HEK293 (cell line): Measurements from ENCODE around the gene EXD3.

Experiments used
- CTCF ChIA-PET: fragments of 350-600 bp; formaldehyde crosslinking; extraction: SDS; loops from one replicate; lab custom pipeline; 2021; ENCODE audit warnings: antibody characterized with exemption; lab: Yijun Ruan, JAX
- POLR2A ChIA-PET: fragments of 300-600 bp; formaldehyde crosslinking; extraction: SDS; loops from one replicate; lab custom pipeline; 2020; ENCODE audit warnings: antibody characterized with exemption, inconsistent platforms; lab: Yijun Ruan, JAX
- H3K27ac ChIP-seq: fragments of 200-500 bp; sonication (Bioruptor generic); 2 replicates; pipeline ENCODE4 v1.5.1; 2014; ENCODE audit warnings: low read depth, low read length, control low read depth, inconsistent platforms; ENCODE audit errors: extremely low read depth
- H3K36me3 ChIP-seq, 2 experiments: fragments of 200-500 bp in 1 of 2; sonication (Bioruptor generic) in 1 of 2; 1 replicate in 1 of 2; 2 replicates in 1 of 2; pipeline ENCODE4 v1.5.1; 2014 to 2017; ENCODE audit warnings: inconsistent platforms in 2 of 2, low read length in 2 of 2; ENCODE audit not compliant: control insufficient read depth in 2 of 2, insufficient read depth in 1 of 2
- H3K4me1 ChIP-seq: fragments of 200-500 bp; sonication (Bioruptor generic); 2 replicates; pipeline ENCODE4 v1.5.1; 2014; ENCODE audit warnings: mild to moderate bottlenecking, low read length, inconsistent platforms; ENCODE audit not compliant: control insufficient read depth, insufficient read depth
- H3K4me3 ChIP-seq: 2 replicates; pipeline ENCODE4 v1.5.1; 2011; ENCODE audit warnings: low read depth, mild to moderate bottlenecking, control low read depth, low read length, moderate library complexity
- H3K9me3 ChIP-seq: fragments of 200-500 bp; sonication (Bioruptor generic); 2 replicates; pipeline ENCODE4 v1.5.1; 2014; ENCODE audit warnings: low read depth, low read length, inconsistent platforms; ENCODE audit not compliant: control insufficient read depth, insufficient read depth
- SP7 ChIP-seq: fragments of 450-650 bp; formaldehyde crosslinking; IDR thresholded peaks from 2 replicates; pipeline ENCODE4 v1.5.1; 2016; ENCODE audit warnings: missing biosample characterization, missing genetic modification characterization
- YY1 ChIP-seq: fragments of 450-650 bp; formaldehyde crosslinking; IDR thresholded peaks from 2 replicates; pipeline ENCODE4 v1.5.1; 2018; ENCODE audit warnings: missing biosample characterization, missing genetic modification characterization
- ZBTB1 ChIP-seq: fragments of 450-650 bp; formaldehyde crosslinking; IDR thresholded peaks from 2 replicates; pipeline ENCODE4 v1.5.1; 2016; ENCODE audit warnings: missing biosample characterization, missing genetic modification characterization
- ZBTB17 ChIP-seq: fragments of 450-650 bp; formaldehyde crosslinking; IDR thresholded peaks from 2 replicates; pipeline ENCODE4 v1.5.1; 2016; ENCODE audit warnings: missing biosample characterization, missing genetic modification characterization
- ZBTB7A ChIP-seq: fragments of 450-650 bp; formaldehyde crosslinking; IDR thresholded peaks from 2 replicates; pipeline ENCODE4 v1.5.1; 2016; ENCODE audit warnings: low read depth, missing biosample characterization, missing genetic modification characterization
- ZBTB8A ChIP-seq: fragments of 450-650 bp; formaldehyde crosslinking; IDR thresholded peaks from 2 replicates; pipeline ENCODE4 v1.5.1; 2016; ENCODE audit warnings: missing biosample characterization, missing genetic modification characterization
- ZFP37 ChIP-seq: fragments of 450-650 bp; formaldehyde crosslinking; IDR thresholded peaks from 2 replicates; pipeline ENCODE4 v1.5.1; 2016; ENCODE audit warnings: missing biosample characterization, missing genetic modification characterization
- ZFP69B ChIP-seq: fragments of 450-650 bp; formaldehyde crosslinking; IDR thresholded peaks from 2 replicates; pipeline ENCODE4 v1.5.1; 2016; ENCODE audit warnings: missing biosample characterization, missing genetic modification characterization
- ZNF175 ChIP-seq: fragments of 450-650 bp; formaldehyde crosslinking; IDR thresholded peaks from 2 replicates; pipeline ENCODE4 v1.5.1; 2016; ENCODE audit warnings: missing biosample characterization, missing genetic modification characterization
- ZNF19 ChIP-seq: fragments of 450-650 bp; formaldehyde crosslinking; IDR thresholded peaks from 2 replicates; pipeline ENCODE4; 2016; ENCODE audit warnings: missing biosample characterization, missing genetic modification characterization, low read depth
- ZNF2 ChIP-seq: fragments of 450-650 bp; formaldehyde crosslinking; IDR thresholded peaks from 2 replicates; pipeline ENCODE4 v1.5.1; 2016; ENCODE audit warnings: missing biosample characterization, missing genetic modification characterization
- ZNF292 ChIP-seq: fragments of 450-650 bp; formaldehyde crosslinking; IDR thresholded peaks from 2 replicates; pipeline ENCODE4 v1.5.1; 2016; ENCODE audit warnings: low read depth, missing biosample characterization, missing genetic modification characterization, borderline replicate concordance
- ZNF426 ChIP-seq: fragments of 450-650 bp; formaldehyde crosslinking; IDR thresholded peaks from 2 replicates; pipeline ENCODE4 v1.5.1; 2017; ENCODE audit warnings: missing biosample characterization, missing genetic modification characterization, mild to moderate bottlenecking, inconsistent platforms, moderate library complexity
- ZNF530 ChIP-seq: fragments of 450-650 bp; formaldehyde crosslinking; IDR thresholded peaks from 2 replicates; pipeline ENCODE4 v1.5.1; 2016; ENCODE audit warnings: low read depth, missing biosample characterization, missing genetic modification characterization
- ZNF626 ChIP-seq: fragments of 450-650 bp; sonication (Bioruptor Pico); formaldehyde crosslinking; IDR thresholded peaks from 2 replicates; pipeline ENCODE4 v1.5.1; 2018; ENCODE audit warnings: missing biosample characterization, missing genetic modification characterization, inconsistent platforms
- ZNF707 ChIP-seq: fragments of 450-650 bp; formaldehyde crosslinking; IDR thresholded peaks from 2 replicates; pipeline ENCODE4 v1.5.1; 2016; ENCODE audit warnings: missing biosample characterization, missing genetic modification characterization
- TF ChIP-seq, protein P1 (sequence below): fragments of 450-650 bp; formaldehyde crosslinking; IDR thresholded peaks from 2 replicates; pipeline ENCODE4 v1.5.1; 2016; ENCODE audit warnings: missing biosample characterization, missing genetic modification characterization
- TF ChIP-seq, protein P2 (sequence below): fragments of 450-650 bp; formaldehyde crosslinking; IDR thresholded peaks from 2 replicates; pipeline ENCODE4 v1.5.1; 2017; ENCODE audit warnings: missing biosample characterization, missing genetic modification characterization
- TF ChIP-seq, protein P3 (sequence below): fragments of 450-650 bp; formaldehyde crosslinking; IDR thresholded peaks from 2 replicates; pipeline ENCODE4 v1.5.0; 2017; ENCODE audit warnings: missing biosample characterization, missing genetic modification characterization, borderline replicate concordance
- TF ChIP-seq, protein P4 (sequence below): fragments of 450-650 bp; formaldehyde crosslinking; IDR thresholded peaks from 2 replicates; pipeline ENCODE4 v1.5.1; 2016; ENCODE audit warnings: missing biosample characterization, missing genetic modification characterization

EXD3 gene

DNA sequence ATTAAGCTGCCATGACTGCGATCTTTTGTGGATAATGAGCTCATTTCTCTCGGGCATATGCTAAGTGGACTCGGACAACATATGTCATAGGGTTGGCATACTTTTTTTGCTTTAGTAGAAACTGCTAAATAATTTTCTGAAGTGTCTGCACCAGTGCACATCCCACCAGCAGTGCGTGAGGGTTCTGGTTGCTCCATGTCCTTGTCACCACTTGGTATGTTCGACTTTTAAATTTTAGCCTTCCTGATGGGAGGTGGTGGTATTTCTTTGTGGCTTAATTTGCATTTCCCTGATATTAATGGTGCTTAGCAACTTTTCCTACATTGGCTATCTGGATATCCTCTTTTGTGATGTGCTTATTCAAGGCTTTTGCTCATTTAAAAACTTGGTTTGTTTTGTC is 63.1 kb downstream of the EXD3 start (continued):
- TF ChIP-seq, protein P1, sequence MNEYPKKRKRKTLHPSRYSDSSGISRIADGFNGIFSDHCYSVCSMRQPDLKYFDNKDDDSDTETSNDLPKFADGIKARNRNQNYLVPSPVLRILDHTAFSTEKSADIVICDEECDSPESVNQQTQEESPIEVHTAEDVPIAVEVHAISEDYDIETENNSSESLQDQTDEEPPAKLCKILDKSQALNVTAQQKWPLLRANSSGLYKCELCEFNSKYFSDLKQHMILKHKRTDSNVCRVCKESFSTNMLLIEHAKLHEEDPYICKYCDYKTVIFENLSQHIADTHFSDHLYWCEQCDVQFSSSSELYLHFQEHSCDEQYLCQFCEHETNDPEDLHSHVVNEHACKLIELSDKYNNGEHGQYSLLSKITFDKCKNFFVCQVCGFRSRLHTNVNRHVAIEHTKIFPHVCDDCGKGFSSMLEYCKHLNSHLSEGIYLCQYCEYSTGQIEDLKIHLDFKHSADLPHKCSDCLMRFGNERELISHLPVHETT (tag by site-specific recombination) = no peak
- TF ChIP-seq ZFP37 (tag by site-specific recombination) (no peak), ZBTB8A (tag by site-specific recombination) (no peak), ZNF292 (no peak)

DNA sequence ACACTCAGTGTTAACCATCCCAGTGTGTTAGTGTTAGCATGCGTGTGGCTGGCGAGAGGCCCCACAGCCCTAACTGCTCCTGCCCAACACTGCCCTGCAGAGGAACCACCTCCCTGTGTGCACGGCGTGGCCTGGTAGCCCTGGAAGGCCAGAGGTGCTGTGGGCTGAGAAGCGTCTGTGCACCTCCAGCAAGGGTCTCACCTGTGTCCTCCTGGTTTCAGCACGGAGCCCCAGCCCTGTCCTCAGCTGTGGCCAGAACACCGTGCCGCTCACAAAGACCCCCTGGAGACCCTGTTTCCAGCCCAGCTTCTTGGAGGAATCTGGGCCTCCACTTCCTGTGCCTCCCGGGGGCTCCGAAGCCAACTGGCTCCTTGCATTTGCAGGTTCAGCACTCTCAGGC is 64.8 kb downstream of the EXD3 start:
- Histone ChIP-seq H3K27ac (no peak overlapping the region), H3K9me3 (no peaks in the 10 kb centered on the region), H3K4me3 (no peak overlapping the region), H3K36me3 (no peaks in the 10 kb centered on the region), H3K4me1 (no peaks in the 10 kb centered on the region)
- ChIA-PET POLR2A (no interaction called here), CTCF (interaction anchor here (0.6 kb wide), 1 partner anchor 69 kb away, joined by 3 read pairs; no protein-coding TSS in a partner anchor)
- TF ChIP-seq ZBTB7A (no peak), ZNF707 (tag by site-specific recombination) (no peak), ZBTB1 (tag by site-specific recombination) (no peak), YY1 (tag by site-specific recombination) (no peak), SP7 (tag by site-specific recombination) (no peak), ZNF19 (tag by site-specific recombination) (no peak), ZNF2 (no peak), ZNF626 (no peak), ZBTB17 (tag by site-specific recombination) (no peak), ZNF426 (tag by site-specific recombination) (no peak), ZFP69B (tag by site-specific recombination) (no peak), ZNF175 (no peak), ZNF530 (tag by site-specific recombination) (no peak)
- TF ChIP-seq, protein P2, sequence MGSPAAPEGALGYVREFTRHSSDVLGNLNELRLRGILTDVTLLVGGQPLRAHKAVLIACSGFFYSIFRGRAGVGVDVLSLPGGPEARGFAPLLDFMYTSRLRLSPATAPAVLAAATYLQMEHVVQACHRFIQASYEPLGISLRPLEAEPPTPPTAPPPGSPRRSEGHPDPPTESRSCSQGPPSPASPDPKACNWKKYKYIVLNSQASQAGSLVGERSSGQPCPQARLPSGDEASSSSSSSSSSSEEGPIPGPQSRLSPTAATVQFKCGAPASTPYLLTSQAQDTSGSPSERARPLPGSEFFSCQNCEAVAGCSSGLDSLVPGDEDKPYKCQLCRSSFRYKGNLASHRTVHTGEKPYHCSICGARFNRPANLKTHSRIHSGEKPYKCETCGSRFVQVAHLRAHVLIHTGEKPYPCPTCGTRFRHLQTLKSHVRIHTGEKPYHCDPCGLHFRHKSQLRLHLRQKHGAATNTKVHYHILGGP (tag by site-specific recombination) = no peak
- TF ChIP-seq, protein P3, sequence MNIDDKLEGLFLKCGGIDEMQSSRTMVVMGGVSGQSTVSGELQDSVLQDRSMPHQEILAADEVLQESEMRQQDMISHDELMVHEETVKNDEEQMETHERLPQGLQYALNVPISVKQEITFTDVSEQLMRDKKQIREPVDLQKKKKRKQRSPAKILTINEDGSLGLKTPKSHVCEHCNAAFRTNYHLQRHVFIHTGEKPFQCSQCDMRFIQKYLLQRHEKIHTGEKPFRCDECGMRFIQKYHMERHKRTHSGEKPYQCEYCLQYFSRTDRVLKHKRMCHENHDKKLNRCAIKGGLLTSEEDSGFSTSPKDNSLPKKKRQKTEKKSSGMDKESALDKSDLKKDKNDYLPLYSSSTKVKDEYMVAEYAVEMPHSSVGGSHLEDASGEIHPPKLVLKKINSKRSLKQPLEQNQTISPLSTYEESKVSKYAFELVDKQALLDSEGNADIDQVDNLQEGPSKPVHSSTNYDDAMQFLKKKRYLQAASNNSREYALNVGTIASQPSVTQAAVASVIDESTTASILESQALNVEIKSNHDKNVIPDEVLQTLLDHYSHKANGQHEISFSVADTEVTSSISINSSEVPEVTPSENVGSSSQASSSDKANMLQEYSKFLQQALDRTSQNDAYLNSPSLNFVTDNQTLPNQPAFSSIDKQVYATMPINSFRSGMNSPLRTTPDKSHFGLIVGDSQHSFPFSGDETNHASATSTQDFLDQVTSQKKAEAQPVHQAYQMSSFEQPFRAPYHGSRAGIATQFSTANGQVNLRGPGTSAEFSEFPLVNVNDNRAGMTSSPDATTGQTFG (tag by site-specific recombination) = no peak
- TF ChIP-seq, protein P4, sequence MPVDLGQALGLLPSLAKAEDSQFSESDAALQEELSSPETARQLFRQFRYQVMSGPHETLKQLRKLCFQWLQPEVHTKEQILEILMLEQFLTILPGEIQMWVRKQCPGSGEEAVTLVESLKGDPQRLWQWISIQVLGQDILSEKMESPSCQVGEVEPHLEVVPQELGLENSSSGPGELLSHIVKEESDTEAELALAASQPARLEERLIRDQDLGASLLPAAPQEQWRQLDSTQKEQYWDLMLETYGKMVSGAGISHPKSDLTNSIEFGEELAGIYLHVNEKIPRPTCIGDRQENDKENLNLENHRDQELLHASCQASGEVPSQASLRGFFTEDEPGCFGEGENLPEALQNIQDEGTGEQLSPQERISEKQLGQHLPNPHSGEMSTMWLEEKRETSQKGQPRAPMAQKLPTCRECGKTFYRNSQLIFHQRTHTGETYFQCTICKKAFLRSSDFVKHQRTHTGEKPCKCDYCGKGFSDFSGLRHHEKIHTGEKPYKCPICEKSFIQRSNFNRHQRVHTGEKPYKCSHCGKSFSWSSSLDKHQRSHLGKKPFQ (tag by site-specific recombination) = no peak
